ENCODE measurements around the gene EIF6.

- no peak for TF ChIP-seq CTCF (conservative IDR thresholded peaks at IDR 0.05)
- no peak for TF ChIP-seq EZH2 (IDR thresholded peaks at IDR 0.05; ENCODE audit: low read depth)
Observed at GRCh38 chr20:35238735-35239134, 45.8 kb downstream of the EIF6 start.

All from PC-9 (cell line).